Aorta (tissue), 5 donors: ENCODE data around the gene PLLP. TPM values are rescaled to one million over a fixed set of nuclear protein-coding genes. Genes with fewer than 3 reads are reported as not detected.

Experiments
- ATAC-seq: fragments of 200-7000 bp; cut with Tn5 transposase; one replicate; pipeline ENCODE4 v1.9.1; 2022; ENCODE audit warnings: moderate library complexity; ENCODE audit not compliant: low FRiP score
- DNase-seq, 2 donors: peaks; one replicate each; pipeline ENCODE4 v3.0.0-alpha.2; 2020
- H3K27ac ChIP-seq, 2 donors: one replicate each; pipeline ENCODE4 v1.5.1; 2013; ENCODE audit warnings: low read length in 2 of 2, mild to moderate bottlenecking in 2 of 2, moderate library complexity in 2 of 2, control low read depth in 1 of 2, inconsistent platforms in 1 of 2, low read depth in 1 of 2
- H3K27me3 ChIP-seq, 2 donors: one replicate each; pipeline ENCODE4 v1.6.1; 2013; ENCODE audit warnings: control low read depth in 1 of 2, low read length in 1 of 2, mild to moderate bottlenecking in 1 of 2, moderate library complexity in 1 of 2; ENCODE audit not compliant: insufficient read depth in 2 of 2, control insufficient read depth in 1 of 2
- H3K36me3 ChIP-seq, 2 donors: one replicate each; pipeline ENCODE4 v1.6.1; 2013; ENCODE audit warnings: control low read depth in 1 of 2, low read length in 1 of 2, mild to moderate bottlenecking in 1 of 2; ENCODE audit not compliant: insufficient read depth in 2 of 2, control insufficient read depth in 1 of 2
- H3K4me1 ChIP-seq, 2 donors: one replicate each; pipeline ENCODE4 v1.6.1; 2013; ENCODE audit warnings: low read length in 2 of 2, control low read depth in 1 of 2, mild to moderate bottlenecking in 1 of 2, moderate library complexity in 1 of 2; ENCODE audit not compliant: insufficient read depth in 2 of 2, control insufficient read depth in 1 of 2
- H3K4me3 ChIP-seq, 2 donors: one replicate each; pipeline ENCODE4 v1.5.1; 2013; ENCODE audit warnings: low read length in 2 of 2, control low read depth in 1 of 2, mild to moderate bottlenecking in 1 of 2
- H3K9me3 ChIP-seq: one replicate; pipeline ENCODE4 v1.6.1; 2013; ENCODE audit warnings: mild to moderate bottlenecking, low read length; ENCODE audit not compliant: control insufficient read depth
- WGBS, 2 donors: extraction: QIAGEN DNeasy Blood & Tissue Kit; methylation state at CpG; one replicate each; pipeline ENCODE4 v1.1.7; 2013; 5-methylcytosine and 5-hydroxymethylcytosine counted together
- intact Hi-C, 2 donors: fragments of 100-400 bp; cut with DNase I; formaldehyde crosslinking; loops; one replicate each; pipeline versions ENCODE4 v1.14.2 to v1.15.0; 2022
- polyA plus RNA-seq, 2 donors: library from polyadenylated mRNA; stranded (reverse); fragments of 200-250 nt; gene quantifications; one replicate each; pipeline ENCODE4 v1.2.3, GENCODE V29; 2013
- total RNA-seq, 2 donors: library from RNA; stranded (reverse); fragmentation: NEBNext Ultra II Directional; extraction: Animal tissue kit (Norgen Biotek cat#: 25700); gene quantifications; one replicate each; pipeline ENCODE4 v1.2.1, GENCODE V29; 2021
- donor health status: healthy with polysubstance abuse.
- donor health status: Bipolar disorder and iron deficiency.
- donor health status: DM: no; HTN: no; CAD: no.
- donor health status: DM: no; HTN: no; CAD: no.
- donor health status: DM: yes; HTN: yes; CAD: no.

Gene PLLP
- total and polyA plus RNA-seq, 4 donors, result 2.2 to 7.6 (median 2.8) TPM

- Histone ChIP-seq H3K4me3 (no peak overlapping the region), H3K9me3 (no peaks in the 10 kb centered on the region), H3K27ac (no peak overlapping the region), H3K27me3 (no peaks in the 10 kb centered on the region), H3K36me3 (peaks cover 2 to 7% of the 10 kb centered on the region in 2 donors), H3K4me1 (no peaks in the 10 kb centered on the region)
- WGBS, 2 donors, result 91 to 92% methylated on average over 14 to 16 of the region's 16 CpGs
- DNase-seq (peak in 1 of 2 donors; percentile 64), ATAC-seq (no peak)
- intact Hi-C loops, result no loop called here
These were observed 27.7 kb downstream of the PLLP start for GRCh38 chr16:57256601-57257395.

- ATAC-seq, result no peak
- no peak overlapping the region for H3K4me3 ChIP-seq
- H3K27ac ChIP-seq, result no peak overlapping the region
- H3K36me3 ChIP-seq, result peaks cover 2 to 7% of the 10 kb centered on the region in 2 donors
- peak in 1 of 2 donors; percentile 55 for DNase-seq
- no peaks in the 10 kb centered on the region for H3K9me3 ChIP-seq
- no peaks in the 10 kb centered on the region for H3K4me1 ChIP-seq
- H3K27me3 ChIP-seq, result no peaks in the 10 kb centered on the region
- intact Hi-C loops, result no loop called here
- 86 to 87% methylated on average over 10 of the region's 10 CpGs for WGBS, 2 donors
These were observed 28.6 kb downstream of the PLLP start for GRCh38 chr16:57255686-57256415.

DNA sequence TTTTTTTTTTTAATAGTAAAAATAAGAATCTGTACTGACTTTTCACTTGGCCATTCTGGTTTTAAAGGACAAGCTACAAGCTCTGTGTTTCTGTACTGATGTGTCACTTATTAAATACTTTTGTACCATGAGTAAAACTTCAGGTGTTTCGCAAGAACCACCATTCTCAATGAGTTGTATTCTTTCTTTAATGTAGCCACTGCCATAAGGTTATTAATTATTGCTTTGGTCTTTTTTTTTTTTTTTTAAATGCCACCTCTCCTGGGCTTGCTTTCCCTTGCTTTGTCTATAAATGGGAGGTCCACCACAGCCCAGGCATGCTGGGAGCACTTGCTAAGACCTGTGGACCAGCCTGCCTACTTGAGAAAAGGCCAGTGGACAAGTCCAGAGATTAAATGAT is 31.0 kb downstream of the PLLP start:
- H3K4me1 ChIP-seq, result no peaks in the 10 kb centered on the region
- WGBS, 2 donors, result 96 to 97% methylated on average over 1 of the region's 1 CpG
- H3K27me3 ChIP-seq, result no peaks in the 10 kb centered on the region
- H3K27ac ChIP-seq, result no peak overlapping the region
- intact Hi-C loops, result no loop called here
- H3K36me3 ChIP-seq, result peaks cover 7 to 13% of the 10 kb centered on the region in 2 donors
- ATAC-seq, result no peak
- H3K9me3 ChIP-seq, result no peaks in the 10 kb centered on the region
- H3K4me3 ChIP-seq, result no peak overlapping the region
- no peak for DNase-seq

DNA sequence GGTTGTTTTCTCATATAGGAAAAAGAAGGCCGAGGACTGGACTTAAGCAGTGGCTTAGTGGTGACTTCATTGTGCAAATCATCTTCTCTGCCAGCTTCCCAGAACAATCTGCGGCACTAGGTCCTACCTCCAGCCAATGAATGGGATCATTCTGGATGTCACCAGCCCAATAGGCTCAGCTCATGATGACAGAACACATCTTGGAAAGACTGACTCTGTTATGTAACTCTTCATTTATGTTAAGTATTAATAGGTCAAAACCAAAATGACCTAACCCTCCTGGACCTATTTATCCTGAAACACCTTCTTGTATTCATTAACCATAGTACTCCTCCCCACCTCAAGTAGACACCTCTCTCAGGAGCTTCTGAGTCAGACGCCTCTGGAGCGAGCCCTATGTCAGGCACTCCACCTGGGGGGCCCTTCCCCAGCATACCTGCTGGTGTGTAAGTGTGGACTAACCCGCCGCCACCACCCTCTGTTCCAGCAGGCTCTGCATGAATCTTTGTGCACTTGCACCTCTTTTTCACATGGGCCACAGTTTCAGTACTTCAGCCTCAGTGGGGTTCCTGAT is 32.2 kb downstream of the PLLP start:
- Histone ChIP-seq H3K27ac (no peak overlapping the region), H3K27me3 (no peaks in the 10 kb centered on the region), H3K4me1 (no peaks in the 10 kb centered on the region), H3K9me3 (no peaks in the 10 kb centered on the region), H3K4me3 (no peak overlapping the region), H3K36me3 (peaks cover 13% of the 10 kb centered on the region in 2 donors)
- ATAC-seq (no peak), DNase-seq (no peak)
- WGBS, 2 donors, result 78 to 79% methylated on average over 6 of the region's 6 CpGs
- intact Hi-C loops, result no loop called here

- no peak overlapping the region for H3K4me3 ChIP-seq
- DNase-seq (no peak), ATAC-seq (no peak)
- intact Hi-C loops, result no loop called here
- 94 to 95% methylated on average over 2 of the region's 2 CpGs for WGBS, 2 donors
- H3K36me3 ChIP-seq, result peaks cover 13% of the 10 kb centered on the region in 2 donors
- H3K27me3 ChIP-seq, result no peaks in the 10 kb centered on the region
- H3K27ac ChIP-seq, result no peak overlapping the region
- no peaks in the 10 kb centered on the region for H3K4me1 ChIP-seq
- H3K9me3 ChIP-seq, result no peaks in the 10 kb centered on the region
These were observed 33.1 kb downstream of the PLLP start for GRCh38 chr16:57251352-57251751.

GRCh38 chr16:57245472-57246113 is 38.9 kb downstream of the PLLP start:
- 2% methylated on average over 28 of the region's 28 CpGs for WGBS, 2 donors
- ATAC-seq, result peak; percentile 63
- Histone ChIP-seq H3K9me3 (no peaks in the 10 kb centered on the region), H3K27ac (peak overlapping the region; percentile 78 to 85), H3K27me3 (no peaks in the 10 kb centered on the region), H3K4me1 (no peaks in the 10 kb centered on the region), H3K4me3 (peak overlapping the region; percentile 55 to 97), H3K36me3 (peaks cover 6 to 11% of the 10 kb centered on the region in 2 donors)
- peak in 1 of 2 donors; percentile 60 for DNase-seq
- intact Hi-C loops, result loop anchor here (1.0 to 2.0 kb wide), 2 partner anchors 53 to 55 kb away; no protein-coding TSS in a partner anchor

DNA sequence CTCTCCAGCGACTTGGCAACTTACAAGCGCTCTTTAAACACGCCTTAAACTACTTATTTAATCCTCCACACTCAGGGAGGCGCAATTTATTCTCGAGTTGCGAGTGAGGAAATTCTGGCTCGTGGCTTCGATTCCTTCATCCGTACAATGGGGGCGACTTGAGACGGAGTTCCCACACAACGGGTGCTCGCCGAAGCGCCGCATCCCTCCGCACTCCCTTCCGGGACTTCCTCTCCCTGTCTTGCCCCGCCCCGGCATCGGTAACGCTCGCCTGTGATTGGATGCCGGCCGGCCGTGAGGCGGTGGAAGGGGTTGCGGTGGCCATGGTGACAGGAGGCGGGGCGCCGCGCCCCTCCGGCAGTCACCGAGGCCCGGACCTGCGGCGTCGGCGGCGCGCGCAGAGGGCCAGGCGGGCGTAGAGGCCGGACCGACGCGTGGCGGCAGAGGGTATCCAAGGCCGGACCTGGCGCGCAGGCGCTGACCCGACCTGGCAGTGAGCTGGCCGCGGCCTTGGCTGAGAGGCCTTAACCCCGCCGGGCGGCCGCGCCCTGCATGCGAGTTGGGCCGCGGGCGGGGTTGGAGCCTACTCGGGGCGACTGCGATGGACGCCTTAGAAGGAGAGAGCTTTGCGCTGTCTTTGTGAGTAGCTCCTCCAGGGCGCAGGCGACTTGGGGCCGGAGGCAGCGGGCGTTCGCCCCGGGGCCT is 39.6 kb downstream of the PLLP start, which contains the start of gene ARL2BP:
TSS of gene ARL2BP (plus strand) at position 493 of the 705 bp plus-strand sequence. CDS start at position 602, 109 bp downstream.
- peak within 1 kb of the TSS; percentile 55 to 97 for H3K4me3 ChIP-seq
- peak; percentile 99 for DNase-seq
- H3K36me3 ChIP-seq, result peaks cover 6% of the 10 kb centered on the region in 2 donors
- H3K9me3 ChIP-seq, result no peaks in the 10 kb centered on the region
- no peaks in the 10 kb centered on the region for H3K27me3 ChIP-seq
- intact Hi-C loops, result loop anchor here (1.0 to 5.0 kb wide), 3 partner anchors 54 to 58 kb away; partner anchors contain the start of genes PSME3IP1 (in 1 of the 2) and RSPRY1 (in 1 of the 2)
- H3K4me1 ChIP-seq, result no peaks in the 10 kb centered on the region
- H3K27ac ChIP-seq, result peak within 1 kb of the TSS; percentile 78 to 85
- 0% methylated on average over 77 of the region's 77 CpGs for WGBS, 2 donors
- peak; percentile 99 for ATAC-seq

DNA sequence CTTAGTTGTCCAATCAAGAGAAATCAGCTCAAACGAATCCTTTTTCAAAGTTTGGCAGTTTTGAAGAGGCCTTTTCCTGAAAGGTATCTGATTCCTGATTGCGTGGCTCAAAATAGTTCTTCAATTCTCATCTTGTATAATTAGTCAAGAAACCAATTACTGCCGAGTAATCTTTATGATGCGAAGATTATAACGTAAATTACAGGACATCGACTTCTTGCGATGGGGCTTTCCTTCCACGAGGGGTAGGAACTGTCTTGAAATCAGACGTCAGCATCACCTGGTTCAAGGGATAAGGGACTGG is 40.1 kb downstream of the PLLP start:
- H3K36me3 ChIP-seq, result peaks cover 3 to 6% of the 10 kb centered on the region in 2 donors
- ATAC-seq (no peak), DNase-seq (no peak)
- intact Hi-C loops, result loop anchor here (2.0 to 5.0 kb wide), 2 partner anchors 54 to 57 kb away; partner anchors contain the start of genes PSME3IP1 (in 1 of the 2) and RSPRY1 (in 1 of the 2)
- peak overlapping the region; percentile 39 to 46 for H3K27ac ChIP-seq
- no peaks in the 10 kb centered on the region for H3K4me1 ChIP-seq
- no peaks in the 10 kb centered on the region for H3K27me3 ChIP-seq
- peak overlapping the region in 1 of 2 donors; percentile 38 for H3K4me3 ChIP-seq
- WGBS, 2 donors, result 7 to 11% methylated on average over 9 of the region's 9 CpGs
- no peaks in the 10 kb centered on the region for H3K9me3 ChIP-seq
